Prostate gland (tissue), 2 donors: ENCODE data around the gene RNF144A. TPM values are rescaled to one million over a fixed set of nuclear protein-coding genes. Genes with fewer than 3 reads are reported as not detected.
A peak's percentile ranks its signal among the peaks of the same experiment; 100 is the strongest.

Experiments
- DNase-seq: peaks from one replicate; pipeline ENCODE4 v3.0.0-alpha.2; 2019; ENCODE audit warnings: low spot score
- H3K27ac ChIP-seq, 2 donors: fragments of 200-600 bp; sonication (generic); 2 replicates each; pipeline ENCODE4 v1.5.1; 2017 to 2019
- H3K27me3 ChIP-seq: fragments of 200-600 bp; sonication (generic); replicated peaks from 2 replicates; pipeline ENCODE4 v1.5.1; 2019; ENCODE audit not compliant: insufficient read depth
- H3K36me3 ChIP-seq, 2 donors: fragments of 200-600 bp; sonication (generic); 1 replicate in 1 of 2; 2 replicates in 1 of 2; pipeline versions ENCODE4 v1.5.1 to v1.8.1; 2017 to 2019
- H3K4me1 ChIP-seq: fragments of 200-600 bp; sonication (generic); replicated peaks from 2 replicates; pipeline ENCODE4 v1.5.1; 2019
- H3K4me3 ChIP-seq, 2 donors: fragments of 200-600 bp; sonication (generic); 2 replicates each; pipeline ENCODE4 v1.5.1; 2017 to 2019
- H3K9me3 ChIP-seq: fragments of 200-600 bp; sonication (generic); 2 replicates; pipeline ENCODE4 v1.5.1; 2017
- POLR2A ChIP-seq: fragments of 450-650 bp; IDR thresholded peaks from one replicate; pipeline ENCODE4 v1.6.1; 2016; ENCODE audit warnings: antibody characterized with exemption, mild to moderate bottlenecking
- POLR2AphosphoS5 ChIP-seq: sonication (generic); formaldehyde crosslinking; IDR thresholded peaks from one replicate; pipeline ENCODE4 v1.6.1; 2017; ENCODE audit warnings: antibody characterized with exemption
- WGBS: methylation state at CpG from one replicate; pipeline ENCODE4 v1.1.5; 2018; 5-methylcytosine and 5-hydroxymethylcytosine counted together
- intact Hi-C: fragments of 100-400 bp; cut with DNase I; formaldehyde crosslinking; loops from one replicate; pipeline ENCODE4 v1.14.2; 2022
- total RNA-seq, 2 donors: library from RNA; depleted of rRNA; stranded (reverse); fragments of >200 nt; gene quantifications; one replicate each; pipeline ENCODE4 v1.1.0, GENCODE V29; 2016
- TF ChIP-seq, protein P1 (sequence below), 4 experiments: fragments of 200-600 bp in 2 of 4; fragments of 450-650 bp in 2 of 4; sonication (generic) in 2 of 4; IDR thresholded peaks; 1 replicate in 3 of 4; 2 replicates in 1 of 4; pipeline ENCODE4 v1.5.1; 2016 to 2019; ENCODE audit warnings: antibody characterized with exemption in 4 of 4, mild to moderate bottlenecking in 2 of 4, moderate library complexity in 2 of 4

The RNF144A gene
- total RNA-seq, 2 donors from 2014 or later = 9.1 to 27.9 TPM

DNA sequence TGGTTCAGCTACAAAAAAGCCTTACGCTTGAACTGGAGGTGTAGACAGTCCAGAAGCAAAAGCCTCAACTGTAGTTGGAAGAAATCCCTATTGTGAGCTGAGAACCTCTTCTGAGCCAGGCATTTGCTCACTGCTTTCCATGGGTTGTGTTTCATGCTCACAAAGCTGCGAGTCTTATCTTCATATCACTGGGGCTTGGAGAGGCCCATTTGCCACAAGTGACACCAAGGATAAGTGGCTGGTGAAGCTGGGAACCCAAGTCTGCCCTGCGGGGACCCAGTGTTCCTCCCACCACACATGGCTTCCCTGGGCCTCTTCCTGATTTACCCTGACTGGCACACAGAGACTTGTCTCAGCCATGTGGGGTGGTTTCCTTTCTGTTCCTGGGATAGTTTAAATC, 130.4 kb downstream of the RNF144A start:
- DNase-seq = no peak
- WGBS = 72% methylated on average over 3 of the region's 3 CpGs
- Histone ChIP-seq H3K4me3 (no peak overlapping the region), H3K27ac (no peak overlapping the region), H3K4me1 (no peaks in the 10 kb centered on the region), H3K36me3 (no peaks in the 10 kb centered on the region), H3K27me3 (no peaks in the 10 kb centered on the region), H3K9me3 (no peaks in the 10 kb centered on the region)
- intact Hi-C loops = no loop called here
- TF ChIP-seq, protein P1, sequence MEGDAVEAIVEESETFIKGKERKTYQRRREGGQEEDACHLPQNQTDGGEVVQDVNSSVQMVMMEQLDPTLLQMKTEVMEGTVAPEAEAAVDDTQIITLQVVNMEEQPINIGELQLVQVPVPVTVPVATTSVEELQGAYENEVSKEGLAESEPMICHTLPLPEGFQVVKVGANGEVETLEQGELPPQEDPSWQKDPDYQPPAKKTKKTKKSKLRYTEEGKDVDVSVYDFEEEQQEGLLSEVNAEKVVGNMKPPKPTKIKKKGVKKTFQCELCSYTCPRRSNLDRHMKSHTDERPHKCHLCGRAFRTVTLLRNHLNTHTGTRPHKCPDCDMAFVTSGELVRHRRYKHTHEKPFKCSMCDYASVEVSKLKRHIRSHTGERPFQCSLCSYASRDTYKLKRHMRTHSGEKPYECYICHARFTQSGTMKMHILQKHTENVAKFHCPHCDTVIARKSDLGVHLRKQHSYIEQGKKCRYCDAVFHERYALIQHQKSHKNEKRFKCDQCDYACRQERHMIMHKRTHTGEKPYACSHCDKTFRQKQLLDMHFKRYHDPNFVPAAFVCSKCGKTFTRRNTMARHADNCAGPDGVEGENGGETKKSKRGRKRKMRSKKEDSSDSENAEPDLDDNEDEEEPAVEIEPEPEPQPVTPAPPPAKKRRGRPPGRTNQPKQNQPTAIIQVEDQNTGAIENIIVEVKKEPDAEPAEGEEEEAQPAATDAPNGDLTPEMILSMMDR (IDR thresholded peaks at IDR 0.05) = no peak
- TF ChIP-seq POLR2A (no peak), POLR2AphosphoS5 (no peak)

DNA sequence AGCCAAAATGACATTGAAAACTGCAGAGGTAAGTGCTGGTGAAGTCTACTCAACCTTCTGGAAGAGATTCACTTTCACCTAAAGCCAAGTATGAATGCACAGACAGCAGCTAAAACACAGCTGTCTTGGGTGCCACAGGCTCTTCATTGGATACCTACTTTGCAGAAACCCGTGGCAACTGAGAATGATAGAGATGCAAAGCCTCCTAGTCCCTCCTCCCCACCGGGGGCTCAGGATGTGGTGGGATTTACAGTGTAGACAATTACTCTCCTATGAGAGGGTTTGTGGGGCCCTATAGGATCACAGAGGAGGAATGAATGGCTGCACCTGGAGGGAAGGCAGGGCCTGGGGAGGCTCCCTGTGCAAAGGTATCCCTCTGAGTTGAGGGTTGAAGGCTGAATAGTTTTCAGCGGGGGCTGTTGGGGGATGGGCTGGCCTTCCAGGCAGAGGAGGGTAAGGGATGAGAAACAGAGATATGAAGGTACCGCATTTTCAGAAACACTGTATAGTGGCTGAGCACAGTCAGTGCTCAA, 131.6 kb downstream of the RNF144A start:
- H3K36me3 ChIP-seq = no peaks in the 10 kb centered on the region
- WGBS = 72% methylated on average over 4 of the region's 4 CpGs
- H3K4me1 ChIP-seq = no peaks in the 10 kb centered on the region
- DNase-seq = no peak
- H3K9me3 ChIP-seq = no peaks in the 10 kb centered on the region
- no peak overlapping the region for H3K27ac ChIP-seq
- TF ChIP-seq POLR2A (no peak), POLR2AphosphoS5 (no peak)
- TF ChIP-seq, protein P1 (IDR thresholded peaks at IDR 0.05) = no peak
- no peak overlapping the region for H3K4me3 ChIP-seq
- intact Hi-C loops = no loop called here
- no peaks in the 10 kb centered on the region for H3K27me3 ChIP-seq

- H3K27ac ChIP-seq = no peak overlapping the region
- WGBS = 84% methylated on average over 3 of the region's 3 CpGs
- TF ChIP-seq POLR2A (no peak), POLR2AphosphoS5 (no peak)
- TF ChIP-seq, protein P1 (IDR thresholded peaks at IDR 0.05) = no peak
- no peaks in the 10 kb centered on the region for H3K36me3 ChIP-seq
- no peaks in the 10 kb centered on the region for H3K27me3 ChIP-seq
- no peaks in the 10 kb centered on the region for H3K4me1 ChIP-seq
- H3K9me3 ChIP-seq = no peaks in the 10 kb centered on the region
- DNase-seq = no peak
- H3K4me3 ChIP-seq = no peak overlapping the region
- intact Hi-C loops = no loop called here
These were observed 135.2 kb downstream of the RNF144A start for GRCh38 chr2:7052404-7052803.

GRCh38 chr2:7053650-7054265, 136.5 kb downstream of the RNF144A start:
- H3K4me3 ChIP-seq = no peak overlapping the region
- no peak for DNase-seq
- no peaks in the 10 kb centered on the region for H3K27me3 ChIP-seq
- H3K9me3 ChIP-seq = no peaks in the 10 kb centered on the region
- no peaks in the 10 kb centered on the region for H3K36me3 ChIP-seq
- no peak overlapping the region for H3K27ac ChIP-seq
- intact Hi-C loops = no loop called here
- WGBS = 63% methylated on average over 6 of the region's 6 CpGs
- no peaks in the 10 kb centered on the region for H3K4me1 ChIP-seq
- TF ChIP-seq, protein P1 (IDR thresholded peaks at IDR 0.05) = no peak
- TF ChIP-seq POLR2A (no peak), POLR2AphosphoS5 (no peak)

DNA sequence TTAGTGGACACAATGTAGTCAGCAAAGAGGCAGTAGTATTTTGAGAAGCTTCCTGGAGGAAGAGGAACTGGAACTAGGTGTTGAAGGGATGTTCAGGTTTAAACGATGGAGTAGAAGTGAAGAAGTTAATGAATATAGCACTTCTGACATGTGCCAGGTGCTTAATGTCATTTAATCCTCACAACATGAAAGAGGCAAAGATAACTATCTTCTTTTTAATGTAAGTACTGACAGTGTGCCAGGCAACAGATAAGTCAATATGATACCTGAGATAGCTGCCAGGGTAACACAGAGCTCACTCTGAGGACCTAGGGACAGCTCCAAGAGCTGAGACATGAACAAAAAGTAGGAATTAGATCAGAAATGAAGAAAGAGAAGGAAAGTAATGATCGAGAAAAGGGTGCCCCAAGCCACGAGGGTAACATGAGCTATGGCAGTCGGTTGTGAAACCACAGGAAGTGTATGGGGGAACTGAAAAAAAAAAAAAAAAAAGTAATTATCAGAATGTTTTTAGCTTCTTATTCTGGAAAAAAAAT, 140.7 kb downstream of the RNF144A start:
- Histone ChIP-seq H3K27ac (no peak overlapping the region), H3K36me3 (no peaks in the 10 kb centered on the region), H3K27me3 (no peaks in the 10 kb centered on the region), H3K9me3 (no peaks in the 10 kb centered on the region), H3K4me1 (no peaks in the 10 kb centered on the region), H3K4me3 (no peak overlapping the region)
- TF ChIP-seq POLR2A (no peak), POLR2AphosphoS5 (peak; percentile 8)
- TF ChIP-seq, protein P1 (IDR thresholded peaks at IDR 0.05) = no peak
- no peak for DNase-seq
- intact Hi-C loops = no loop called here
- WGBS = 15% methylated on average over 4 of the region's 4 CpGs
